GM19193 (cell line): ENCODE measurements around the gene INPP5J.

Experiments
- POLR2A ChIP-seq: IDR thresholded peaks from 4 replicates; pipeline ENCODE4 v1.6.1; 2011; ENCODE audit not compliant: insufficient read depth, insufficient read length; ENCODE audit errors: extremely low read depth

Gene INPP5J

DNA sequence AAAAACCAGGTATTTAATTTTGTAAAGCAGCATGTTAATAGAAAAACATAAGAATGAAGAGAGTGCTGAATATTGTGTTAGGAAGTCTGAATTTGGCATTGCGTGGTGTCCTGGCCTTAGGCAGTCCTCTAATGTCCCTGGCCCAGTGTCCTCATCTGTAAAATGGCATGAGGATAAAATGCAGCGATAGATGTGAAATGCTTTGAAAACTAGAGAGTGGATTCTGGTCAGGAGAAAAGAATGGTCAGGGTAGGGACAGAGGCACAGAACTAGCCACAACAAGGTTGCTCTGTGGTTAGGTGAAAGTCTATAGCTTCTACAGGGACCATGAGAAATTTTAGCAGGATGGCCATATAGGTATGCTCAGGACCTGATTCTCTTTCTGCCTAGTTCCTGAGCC, 56.1 kb downstream of the INPP5J start:
- TF ChIP-seq POLR2A: no peak

DNA sequence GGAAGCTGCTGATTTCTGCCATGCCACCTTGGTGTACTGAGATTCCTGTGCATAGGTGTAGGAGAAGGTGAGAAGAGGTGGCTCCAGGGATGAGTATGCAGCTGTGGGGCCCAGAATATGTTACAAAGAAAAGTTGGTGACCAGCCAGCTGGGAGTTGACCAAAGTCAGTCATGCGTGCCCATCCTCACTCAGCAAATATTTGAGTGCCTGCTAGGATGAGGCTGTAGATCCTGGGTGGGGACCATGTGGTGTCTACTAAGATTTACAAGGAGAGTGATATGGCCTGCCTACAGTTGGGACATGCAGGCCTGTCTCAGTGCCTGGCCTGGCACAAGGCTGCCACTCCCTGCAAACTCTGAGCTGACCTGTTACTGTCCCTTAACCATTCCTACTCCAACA, 56.6 kb downstream of the INPP5J start:
- TF ChIP-seq POLR2A: no peak

DNA sequence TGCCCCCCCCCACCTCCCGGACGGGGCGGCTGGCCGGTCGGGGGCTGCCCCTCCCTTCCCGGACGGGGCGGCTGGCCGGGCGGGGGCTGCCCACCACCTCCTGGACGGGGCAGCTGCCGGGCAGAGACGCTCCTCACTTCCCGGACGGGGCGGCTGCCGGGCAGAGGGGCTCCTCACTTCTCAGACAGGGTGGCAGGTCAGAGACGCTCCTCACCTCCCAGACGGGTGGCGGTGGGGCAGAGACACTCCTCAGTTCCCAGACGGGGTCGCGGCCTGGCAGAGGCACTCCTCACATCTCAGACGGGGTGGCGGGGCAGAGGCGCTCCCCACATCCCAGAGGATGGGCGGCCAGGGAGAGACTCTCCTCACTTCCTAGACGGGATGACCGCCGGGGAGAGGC, 61.2 kb downstream of the INPP5J start:
- no peak for TF ChIP-seq POLR2A
